BLaER1 (cell line): ENCODE data around the gene DLL3.

Experiments used
- H3K27ac ChIP-seq: shearing (Covaris generic); formaldehyde crosslinking; 2 replicates; pipeline ENCODE4 v1.8.1; 2022
- H3K27me3 ChIP-seq: shearing (Covaris generic); formaldehyde crosslinking; 2 replicates; pipeline ENCODE4 v1.8.1; 2022
- H3K36me3 ChIP-seq: shearing (Covaris generic); formaldehyde crosslinking; 2 replicates; pipeline ENCODE4 v1.8.1; 2022
- H3K4me1 ChIP-seq: shearing (Covaris generic); formaldehyde crosslinking; 2 replicates; pipeline ENCODE4 v1.8.1; 2022
- H3K4me2 ChIP-seq: shearing (Covaris generic); formaldehyde crosslinking; 2 replicates; pipeline ENCODE4 v1.8.1; 2022
- H3K4me3 ChIP-seq: shearing (Covaris generic); formaldehyde crosslinking; 2 replicates; pipeline ENCODE4 v1.8.1; 2022
- H3K9ac ChIP-seq: shearing (Covaris generic); formaldehyde crosslinking; 2 replicates; pipeline ENCODE4 v1.8.1; 2022
- H3K9me3 ChIP-seq: shearing (Covaris generic); formaldehyde crosslinking; 2 replicates; pipeline ENCODE4 v1.8.1; 2022
- H4K20me1 ChIP-seq: shearing (Covaris generic); formaldehyde crosslinking; 2 replicates; pipeline ENCODE4 v1.8.1; 2022
- Cebpa-rat ChIP-seq: shearing (Covaris generic); IDR thresholded peaks from 2 replicates; pipeline ENCODE4 v1.8.1; 2022

The DLL3 gene

DNA sequence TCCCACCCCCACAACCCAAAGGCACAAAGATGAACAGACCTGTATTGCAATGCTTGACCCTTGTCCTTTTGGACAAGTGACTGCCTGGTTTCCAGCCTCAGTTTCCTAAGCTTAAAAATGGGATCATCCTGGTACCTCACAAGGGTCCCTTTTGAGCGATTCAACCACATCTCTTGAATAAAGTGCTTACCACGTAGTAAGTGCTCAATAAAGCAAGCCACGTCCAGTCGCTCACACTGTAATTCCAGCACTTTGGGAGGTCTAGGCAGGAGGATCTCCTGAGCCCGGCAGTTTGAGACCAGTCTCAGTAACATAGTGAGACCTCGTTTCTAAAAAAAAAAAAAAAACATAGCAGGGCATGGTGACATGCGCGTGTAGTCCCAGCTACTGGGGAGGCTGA, 1.2 kb downstream of the DLL3 start:
- H3K4me3 ChIP-seq: peak overlapping the region; percentile 86
- no peaks in the 10 kb centered on the region for H3K9me3 ChIP-seq
- peak overlapping the region; percentile 98 for H3K4me2 ChIP-seq
- no peak overlapping the region for H3K27ac ChIP-seq
- peaks cover 30% of the 10 kb centered on the region for H3K4me1 ChIP-seq
- H3K9ac ChIP-seq: no peak overlapping the region
- peaks cover 23% of the 10 kb centered on the region; the same call in 1 of the 2 replicates for H3K36me3 ChIP-seq
- H3K27me3 ChIP-seq: peaks cover 13% of the 10 kb centered on the region; the same call in 1 of the 2 replicates
- peaks cover 9% of the 10 kb centered on the region; the same call in 1 of the 2 replicates for H4K20me1 ChIP-seq
- no peak for TF ChIP-seq Cebpa-rat

DNA sequence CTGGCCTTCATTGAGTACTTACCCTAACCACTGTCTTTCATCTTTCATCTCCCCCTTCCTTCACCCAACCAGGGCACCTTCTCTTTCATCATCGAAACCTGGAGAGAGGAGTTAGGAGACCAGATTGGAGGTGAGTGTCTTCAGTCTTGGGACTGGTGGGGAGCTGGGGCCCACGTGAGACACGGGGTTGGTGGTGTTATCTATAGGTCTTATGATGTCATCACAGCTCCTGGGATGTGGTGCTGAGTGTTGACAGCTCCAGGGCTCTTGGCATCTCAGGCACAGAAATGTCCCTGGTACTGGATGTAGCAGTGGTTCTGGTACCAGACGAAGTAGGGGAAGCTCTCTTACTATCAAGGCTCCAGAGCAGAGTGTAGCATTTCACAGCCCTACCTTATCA, 1.8 kb downstream of the DLL3 start:
- Histone ChIP-seq H3K36me3 (peaks cover 29% of the 10 kb centered on the region; the same call in 1 of the 2 replicates), H4K20me1 (peaks cover 14% of the 10 kb centered on the region; the same call in 1 of the 2 replicates), H3K27ac (no peak overlapping the region), H3K4me3 (no peak overlapping the region), H3K4me1 (peaks cover 30% of the 10 kb centered on the region), H3K9me3 (no peaks in the 10 kb centered on the region), H3K27me3 (peaks cover 19% of the 10 kb centered on the region), H3K4me2 (peak overlapping the region; percentile 98), H3K9ac (no peak overlapping the region)
- TF ChIP-seq Cebpa-rat: no peak

DNA sequence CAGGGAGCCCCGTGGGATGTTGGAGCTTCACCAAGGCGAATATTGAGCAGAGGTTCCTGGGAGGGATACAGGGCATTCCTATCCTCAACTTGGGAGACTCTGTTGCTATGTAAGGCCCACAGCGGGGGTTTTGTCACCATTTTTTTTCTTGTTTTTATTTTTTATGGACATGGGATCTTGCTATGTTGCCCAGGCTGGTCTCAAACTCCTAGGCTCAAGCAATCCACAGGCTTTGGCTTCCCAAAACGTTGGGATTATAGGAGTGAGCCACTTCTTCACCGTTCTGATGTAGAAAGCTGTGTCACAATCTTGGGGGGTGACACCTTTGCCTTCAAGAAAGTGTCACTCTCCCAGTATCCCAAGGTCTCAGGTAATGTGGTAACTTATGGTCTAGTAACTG, 2.6 kb downstream of the DLL3 start:
- Histone ChIP-seq H3K9ac (no peak overlapping the region), H4K20me1 (peaks cover 15% of the 10 kb centered on the region; the same call in 1 of the 2 replicates), H3K27me3 (peaks cover 27% of the 10 kb centered on the region), H3K27ac (no peak overlapping the region), H3K4me2 (no peak overlapping the region), H3K4me3 (no peak overlapping the region), H3K36me3 (peaks cover 30% of the 10 kb centered on the region; the same call in 1 of the 2 replicates), H3K9me3 (no peaks in the 10 kb centered on the region), H3K4me1 (peaks cover 30% of the 10 kb centered on the region)
- no peak for TF ChIP-seq Cebpa-rat

DNA sequence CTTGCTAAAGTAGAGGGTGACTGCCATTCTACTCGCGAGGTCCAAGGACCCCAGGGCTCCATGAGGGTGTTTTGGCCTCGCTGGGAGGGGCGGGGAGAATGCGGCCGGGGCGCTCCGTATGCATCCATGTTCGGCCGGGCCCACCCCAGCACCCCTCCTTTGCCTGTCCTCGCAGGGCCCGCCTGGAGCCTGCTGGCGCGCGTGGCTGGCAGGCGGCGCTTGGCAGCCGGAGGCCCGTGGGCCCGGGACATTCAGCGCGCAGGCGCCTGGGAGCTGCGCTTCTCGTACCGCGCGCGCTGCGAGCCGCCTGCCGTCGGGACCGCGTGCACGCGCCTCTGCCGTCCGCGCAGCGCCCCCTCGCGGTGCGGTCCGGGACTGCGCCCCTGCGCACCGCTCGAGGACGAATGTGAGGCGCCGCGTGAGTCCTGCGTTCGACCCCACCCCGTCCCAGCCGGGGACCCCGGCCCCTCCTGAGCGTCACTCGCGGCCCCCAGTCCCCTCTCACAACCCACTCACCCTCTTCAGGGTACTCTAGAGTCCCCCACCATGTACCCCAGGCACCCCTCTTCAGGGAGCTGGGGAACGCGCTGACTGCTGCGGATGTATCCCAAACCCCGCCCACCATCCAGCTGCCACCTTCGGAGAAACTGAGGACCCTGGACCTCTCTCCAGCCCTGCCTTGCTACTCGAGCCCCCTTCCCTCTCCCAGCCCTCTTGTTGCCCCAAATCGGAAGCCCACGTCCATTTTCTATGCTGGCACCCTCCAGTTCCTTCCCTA, 4.1 kb downstream of the DLL3 start:
- no peaks in the 10 kb centered on the region for H3K9me3 ChIP-seq
- peaks cover 42% of the 10 kb centered on the region for H3K27me3 ChIP-seq
- peaks cover 30% of the 10 kb centered on the region for H4K20me1 ChIP-seq
- H3K27ac ChIP-seq: no peak overlapping the region
- peaks cover 31% of the 10 kb centered on the region for H3K4me1 ChIP-seq
- no peak overlapping the region for H3K9ac ChIP-seq
- no peak for TF ChIP-seq Cebpa-rat
- no peak overlapping the region for H3K4me3 ChIP-seq
- H3K4me2 ChIP-seq: no peak overlapping the region
- H3K36me3 ChIP-seq: peaks cover 30% of the 10 kb centered on the region; the same call in 1 of the 2 replicates

DNA sequence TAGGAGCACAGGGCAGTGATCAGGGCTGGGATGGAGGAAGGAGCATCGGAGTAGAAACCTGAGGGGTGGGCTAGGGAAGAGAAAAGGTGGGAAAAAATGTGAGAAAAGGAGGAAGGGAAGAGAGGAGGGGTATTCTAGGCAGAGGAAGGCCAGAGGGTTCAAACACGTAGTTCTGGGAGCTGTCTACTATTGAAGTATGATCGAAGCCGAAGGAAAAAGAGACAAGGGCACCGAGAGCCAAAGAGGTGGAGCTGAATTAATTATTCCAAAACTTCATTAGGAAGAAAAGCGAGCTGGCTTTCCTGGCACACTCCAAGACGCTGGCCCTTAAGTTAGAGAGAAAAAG, 7.8 kb downstream of the DLL3 start:
- H3K36me3 ChIP-seq: peaks cover 24% of the 10 kb centered on the region; the same call in 1 of the 2 replicates
- peaks cover 37% of the 10 kb centered on the region for H4K20me1 ChIP-seq
- peak overlapping the region; percentile 80 for H3K4me2 ChIP-seq
- H3K4me1 ChIP-seq: peaks cover 15% of the 10 kb centered on the region
- peak overlapping the region; percentile 66 for H3K4me3 ChIP-seq
- peak overlapping the region; percentile 58; the same call in 1 of the 2 replicates for H3K9ac ChIP-seq
- H3K27me3 ChIP-seq: peaks cover 54% of the 10 kb centered on the region
- H3K27ac ChIP-seq: no peak overlapping the region
- TF ChIP-seq Cebpa-rat: no peak
- H3K9me3 ChIP-seq: peaks cover 3% of the 10 kb centered on the region; the same call in 1 of the 2 replicates

DNA sequence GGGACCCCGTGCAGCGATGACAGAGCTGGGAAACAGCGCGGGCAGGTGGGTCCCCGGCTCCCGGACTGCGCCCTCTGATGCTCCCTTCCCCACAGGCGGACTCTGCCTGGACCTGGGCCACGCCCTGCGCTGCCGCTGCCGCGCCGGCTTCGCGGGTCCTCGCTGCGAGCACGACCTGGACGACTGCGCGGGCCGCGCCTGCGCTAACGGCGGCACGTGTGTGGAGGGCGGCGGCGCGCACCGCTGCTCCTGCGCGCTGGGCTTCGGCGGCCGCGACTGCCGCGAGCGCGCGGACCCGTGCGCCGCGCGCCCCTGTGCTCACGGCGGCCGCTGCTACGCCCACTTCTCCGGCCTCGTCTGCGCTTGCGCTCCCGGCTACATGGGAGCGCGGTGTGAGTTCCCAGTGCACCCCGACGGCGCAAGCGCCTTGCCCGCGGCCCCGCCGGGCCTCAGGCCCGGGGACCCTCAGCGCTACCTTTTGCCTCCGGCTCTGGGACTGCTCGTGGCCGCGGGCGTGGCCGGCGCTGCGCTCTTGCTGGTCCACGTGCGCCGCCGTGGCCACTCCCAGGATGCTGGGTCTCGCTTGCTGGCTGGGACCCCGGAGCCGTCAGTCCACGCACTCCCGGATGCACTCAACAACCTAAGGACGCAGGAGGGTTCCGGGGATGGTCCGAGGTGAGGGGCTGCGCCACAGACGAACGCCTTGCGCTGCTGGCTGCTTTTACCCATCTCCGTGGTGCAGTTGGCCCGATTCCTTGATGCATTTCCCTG, 8.4 kb downstream of the DLL3 start:
- no peak for TF ChIP-seq Cebpa-rat
- H3K27ac ChIP-seq: no peak overlapping the region
- peaks cover 15% of the 10 kb centered on the region for H3K4me1 ChIP-seq
- peaks cover 56% of the 10 kb centered on the region for H3K27me3 ChIP-seq
- peaks cover 37% of the 10 kb centered on the region for H4K20me1 ChIP-seq
- peak overlapping the region; percentile 66 for H3K4me3 ChIP-seq
- peak overlapping the region; percentile 80 for H3K4me2 ChIP-seq
- peaks cover 4% of the 10 kb centered on the region; the same call in 1 of the 2 replicates for H3K9me3 ChIP-seq
- peaks cover 23% of the 10 kb centered on the region; the same call in 1 of the 2 replicates for H3K36me3 ChIP-seq
- H3K9ac ChIP-seq: peak overlapping the region; percentile 58

DNA sequence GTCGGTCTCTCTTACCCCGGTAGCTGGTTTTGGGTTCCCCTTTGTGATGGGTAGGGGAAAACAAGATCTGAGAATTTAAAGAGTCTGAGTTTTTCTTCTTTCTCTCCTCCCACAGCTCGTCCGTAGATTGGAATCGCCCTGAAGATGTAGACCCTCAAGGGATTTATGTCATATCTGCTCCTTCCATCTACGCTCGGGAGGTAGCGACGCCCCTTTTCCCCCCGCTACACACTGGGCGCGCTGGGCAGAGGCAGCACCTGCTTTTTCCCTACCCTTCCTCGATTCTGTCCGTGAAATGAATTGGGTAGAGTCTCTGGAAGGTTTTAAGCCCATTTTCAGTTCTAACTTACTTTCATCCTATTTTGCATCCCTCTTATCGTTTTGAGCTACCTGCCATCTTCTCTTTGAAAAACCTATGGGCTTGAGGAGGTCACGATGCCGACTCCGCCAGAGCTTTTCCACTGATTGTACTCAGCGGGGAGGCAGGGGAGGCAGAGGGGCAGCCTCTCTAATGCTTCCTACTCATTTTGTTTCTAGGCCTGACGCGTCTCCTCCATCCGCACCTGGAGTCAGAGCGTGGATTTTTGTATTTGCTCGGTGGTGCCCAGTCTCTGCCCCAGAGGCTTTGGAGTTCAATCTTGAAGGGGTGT, 9.1 kb downstream of the DLL3 start:
- peak overlapping the region; percentile 80 for H3K4me2 ChIP-seq
- H3K36me3 ChIP-seq: peaks cover 23% of the 10 kb centered on the region; the same call in 1 of the 2 replicates
- no peak for TF ChIP-seq Cebpa-rat
- H3K4me3 ChIP-seq: peak overlapping the region; percentile 66
- H4K20me1 ChIP-seq: peaks cover 37% of the 10 kb centered on the region
- H3K9ac ChIP-seq: no peak overlapping the region
- peaks cover 63% of the 10 kb centered on the region for H3K27me3 ChIP-seq
- H3K9me3 ChIP-seq: peaks cover 4% of the 10 kb centered on the region; the same call in 1 of the 2 replicates
- H3K4me1 ChIP-seq: peaks cover 15% of the 10 kb centered on the region
- no peak overlapping the region for H3K27ac ChIP-seq

DNA sequence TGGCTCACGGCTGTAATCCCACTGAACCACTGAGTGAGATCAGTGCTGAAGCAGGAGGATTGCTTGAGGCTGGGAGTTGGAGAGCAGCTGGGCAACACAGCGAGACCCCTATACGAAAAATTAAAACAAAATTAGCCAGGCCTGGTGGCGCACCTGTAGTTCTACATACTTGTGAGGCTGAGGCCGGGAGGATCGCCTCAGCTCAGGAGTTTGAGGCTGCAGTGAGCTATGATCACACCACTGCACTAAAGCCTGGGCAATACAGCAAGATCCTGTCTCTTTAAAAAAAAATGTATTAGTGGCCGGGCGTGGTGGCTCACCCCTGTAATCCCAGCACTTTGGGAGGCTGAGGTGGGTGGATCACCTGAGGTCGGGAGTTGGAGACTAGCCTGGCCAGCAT, 9.9 kb downstream of the DLL3 start:
- H3K9me3 ChIP-seq: peaks cover 4% of the 10 kb centered on the region; the same call in 1 of the 2 replicates

DNA sequence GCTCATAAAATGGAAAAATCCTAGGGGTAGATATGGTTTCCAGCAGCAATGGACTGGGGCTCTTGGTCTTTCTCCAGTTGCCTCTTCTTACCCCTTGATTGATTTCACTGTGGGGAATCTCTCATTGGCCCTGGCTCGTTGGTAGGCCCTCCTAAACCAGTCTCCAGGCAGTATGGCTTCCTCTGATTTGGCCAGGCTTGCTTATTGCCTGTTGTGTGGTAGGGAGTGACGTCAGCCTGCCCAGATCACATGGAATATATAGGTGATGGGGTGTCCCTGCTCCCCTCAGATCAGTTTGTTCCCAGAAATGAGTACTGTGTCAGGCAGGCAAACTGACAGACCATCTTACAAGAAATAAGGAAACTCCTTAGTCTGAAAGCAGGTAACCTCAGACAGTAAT, 10.5 kb downstream of the DLL3 start:
- Histone ChIP-seq H3K4me3 (no peak overlapping the region), H3K4me1 (peaks cover 15% of the 10 kb centered on the region), H3K27ac (no peak overlapping the region), H3K9ac (no peak overlapping the region), H3K36me3 (peaks cover 12% of the 10 kb centered on the region; the same call in 1 of the 2 replicates), H3K9me3 (peaks cover 4% of the 10 kb centered on the region; the same call in 1 of the 2 replicates), H4K20me1 (peaks cover 34% of the 10 kb centered on the region), H3K4me2 (no peak overlapping the region), H3K27me3 (peaks cover 73% of the 10 kb centered on the region)
- no peak for TF ChIP-seq Cebpa-rat

More for the DNA sequence above, 9.9 kb downstream of the DLL3 start:
- Histone ChIP-seq H4K20me1 (peaks cover 37% of the 10 kb centered on the region), H3K27me3 (peaks cover 71% of the 10 kb centered on the region), H3K4me2 (no peak overlapping the region), H3K4me3 (no peak overlapping the region), H3K4me1 (peaks cover 15% of the 10 kb centered on the region), H3K27ac (no peak overlapping the region), H3K9ac (no peak overlapping the region), H3K36me3 (peaks cover 18% of the 10 kb centered on the region; the same call in 1 of the 2 replicates)
- TF ChIP-seq Cebpa-rat: no peak
